HAP-1 (cell line): ENCODE data around the gene FAM222A.

Experiments used
- DNase-seq, 2 experiments: peaks; one replicate each; pipeline ENCODE4 v3.0.0-alpha.2; 2016 to 2020; ENCODE audit warnings: low spot score in 2 of 2
- H3K27me3 ChIP-seq: fragments of 250-450 bp; sonication (Bioruptor Pico); 2 replicates; pipeline ENCODE4 v1.5.1; 2020; ENCODE audit warnings: low read depth, mild to moderate bottlenecking, moderate library complexity
- H3K36me3 ChIP-seq: fragments of 250-450 bp; sonication (Bioruptor Pico); replicated peaks from 2 replicates; pipeline ENCODE4 v1.5.1; 2020; ENCODE audit warnings: mild to moderate bottlenecking
- H3K4me1 ChIP-seq: fragments of 250-450 bp; sonication (Bioruptor Pico); 2 replicates; pipeline ENCODE4 v1.5.1; 2020; ENCODE audit warnings: mild to moderate bottlenecking
- H3K4me3 ChIP-seq: fragments of 250-450 bp; sonication (Bioruptor Pico); 2 replicates; pipeline ENCODE4 v1.5.1; 2020; ENCODE audit warnings: mild to moderate bottlenecking, moderate library complexity
- H3K9me3 ChIP-seq: fragments of 250-450 bp; sonication (Bioruptor Pico); 2 replicates; pipeline ENCODE4 v1.5.1; 2020; ENCODE audit warnings: mild to moderate bottlenecking, moderate library complexity
- in situ Hi-C: fragments of 300-500 bp; cut with MboI; formaldehyde crosslinking; loops from 3 replicates; pipeline ENCODE4 v1.14.3; 2020; ENCODE audit warnings: low sequenced_read_pairs, inconsistent platforms, mixed read lengths

The FAM222A gene

DNA sequence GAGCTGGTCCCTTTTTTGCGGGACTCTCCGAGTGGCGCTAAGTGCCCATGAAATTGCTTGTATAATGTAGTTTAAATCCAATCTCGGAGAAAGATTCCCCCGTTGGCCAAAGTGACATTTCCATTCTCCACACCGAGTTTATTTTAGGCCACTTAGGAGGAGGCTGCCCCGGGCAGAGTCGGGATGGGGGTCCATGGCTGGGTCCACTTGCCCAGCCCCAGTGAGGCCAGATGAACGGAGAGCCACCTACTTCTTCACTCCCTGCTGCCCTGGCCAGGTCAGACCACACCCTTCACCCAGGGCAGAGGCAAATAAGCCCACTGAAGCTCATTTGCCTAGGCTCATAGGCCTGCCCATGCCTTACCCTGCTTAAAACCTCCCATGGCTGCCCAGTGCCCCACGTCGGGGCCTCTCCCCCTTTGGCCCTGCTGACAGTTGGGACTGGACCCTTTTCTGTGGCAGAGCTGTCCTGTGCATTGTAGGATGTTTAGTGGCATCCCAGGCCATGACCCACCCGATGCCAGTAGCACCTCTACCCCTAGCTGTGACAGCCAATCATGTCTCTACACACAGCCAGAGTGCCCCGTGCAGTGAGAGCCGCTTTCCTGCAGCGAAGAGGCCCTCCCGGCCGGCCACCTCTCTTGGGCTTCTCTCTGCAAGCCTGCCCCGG lies 51.3 kb downstream of the FAM222A start:
- no peaks in the 10 kb centered on the region for H3K36me3 ChIP-seq
- no peaks in the 10 kb centered on the region for H3K27me3 ChIP-seq
- no peaks in the 10 kb centered on the region for H3K4me1 ChIP-seq
- in situ Hi-C loops: no loop called here
- H3K4me3 ChIP-seq: no peak overlapping the region
- DNase-seq: peak in 1 of 2 experiments; percentile 7
- no peaks in the 10 kb centered on the region for H3K9me3 ChIP-seq

DNA sequence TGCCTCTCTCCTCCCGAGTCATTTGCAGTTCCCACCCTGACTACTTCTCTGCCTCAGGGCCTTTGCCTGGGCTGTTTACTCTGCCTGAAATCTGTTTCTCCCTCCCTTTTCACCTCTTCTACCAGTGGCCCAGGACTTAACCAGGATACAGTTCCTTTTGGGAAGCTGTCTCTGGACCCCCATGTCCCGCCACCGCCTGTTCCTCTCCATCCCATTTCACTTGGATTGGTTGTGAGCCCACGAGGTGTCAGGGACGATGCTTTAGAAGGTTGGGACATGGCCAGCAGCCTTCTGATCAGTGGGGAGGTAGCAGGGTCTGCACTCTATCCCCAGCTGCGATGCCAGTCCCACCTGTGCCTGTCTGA lies 51.8 kb downstream of the FAM222A start:
- in situ Hi-C loops: no loop called here
- Histone ChIP-seq H3K4me1 (no peaks in the 10 kb centered on the region), H3K36me3 (no peaks in the 10 kb centered on the region), H3K9me3 (no peaks in the 10 kb centered on the region), H3K27me3 (no peaks in the 10 kb centered on the region), H3K4me3 (no peak overlapping the region)
- DNase-seq: no peak

DNA sequence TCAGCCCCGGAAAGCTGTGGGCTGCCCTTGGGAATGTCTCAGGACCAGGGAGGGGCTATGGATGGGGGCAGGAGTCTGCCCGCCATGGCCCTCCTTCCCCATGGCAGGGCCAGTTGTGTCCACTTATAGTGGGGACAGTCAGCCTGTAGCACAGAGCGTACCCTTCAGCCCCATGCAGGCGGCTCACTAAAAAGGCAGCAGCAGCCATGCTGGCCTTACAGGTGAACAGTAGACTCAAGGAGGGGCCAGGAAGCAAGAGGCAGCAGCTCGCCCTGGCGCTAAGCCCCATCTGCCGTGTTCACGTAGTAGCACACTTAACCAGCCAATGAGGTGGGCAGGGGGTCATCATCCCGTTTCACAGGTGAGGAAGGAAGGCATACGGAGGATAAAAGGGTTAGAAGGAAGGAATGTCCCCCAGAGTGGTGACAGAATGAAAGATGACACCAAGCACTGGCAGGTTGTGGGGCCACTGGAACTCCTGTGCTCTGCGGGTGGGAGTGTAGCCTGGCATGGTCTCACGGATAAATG lies 52.7 kb downstream of the FAM222A start:
- DNase-seq: no peak
- in situ Hi-C loops: no loop called here
- no peaks in the 10 kb centered on the region for H3K4me1 ChIP-seq
- no peaks in the 10 kb centered on the region for H3K9me3 ChIP-seq
- no peaks in the 10 kb centered on the region for H3K27me3 ChIP-seq
- H3K4me3 ChIP-seq: no peak overlapping the region
- H3K36me3 ChIP-seq: no peaks in the 10 kb centered on the region

DNA sequence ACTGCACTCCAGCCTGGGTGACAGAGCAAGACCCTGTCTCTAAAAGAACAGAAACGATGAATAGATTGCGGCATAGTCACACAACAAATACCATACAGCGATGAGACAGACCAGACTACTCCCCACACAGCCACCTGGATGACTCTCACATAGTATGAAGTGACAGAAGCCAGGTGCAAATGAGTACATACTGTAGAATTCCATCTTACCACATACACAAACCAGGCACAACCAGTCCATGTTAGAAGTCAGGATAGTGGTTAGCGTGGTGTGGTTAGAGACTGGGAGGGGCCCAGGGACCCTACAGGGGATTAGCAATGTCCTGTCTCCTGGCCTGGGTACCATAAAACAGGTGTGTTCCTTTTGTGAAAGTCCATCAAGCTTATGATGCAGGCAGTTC lies 53.8 kb downstream of the FAM222A start:
- H3K27me3 ChIP-seq: no peaks in the 10 kb centered on the region
- H3K36me3 ChIP-seq: no peaks in the 10 kb centered on the region
- in situ Hi-C loops: no loop called here
- DNase-seq: no peak
- no peak overlapping the region for H3K4me3 ChIP-seq
- H3K9me3 ChIP-seq: no peaks in the 10 kb centered on the region
- no peaks in the 10 kb centered on the region for H3K4me1 ChIP-seq

DNA sequence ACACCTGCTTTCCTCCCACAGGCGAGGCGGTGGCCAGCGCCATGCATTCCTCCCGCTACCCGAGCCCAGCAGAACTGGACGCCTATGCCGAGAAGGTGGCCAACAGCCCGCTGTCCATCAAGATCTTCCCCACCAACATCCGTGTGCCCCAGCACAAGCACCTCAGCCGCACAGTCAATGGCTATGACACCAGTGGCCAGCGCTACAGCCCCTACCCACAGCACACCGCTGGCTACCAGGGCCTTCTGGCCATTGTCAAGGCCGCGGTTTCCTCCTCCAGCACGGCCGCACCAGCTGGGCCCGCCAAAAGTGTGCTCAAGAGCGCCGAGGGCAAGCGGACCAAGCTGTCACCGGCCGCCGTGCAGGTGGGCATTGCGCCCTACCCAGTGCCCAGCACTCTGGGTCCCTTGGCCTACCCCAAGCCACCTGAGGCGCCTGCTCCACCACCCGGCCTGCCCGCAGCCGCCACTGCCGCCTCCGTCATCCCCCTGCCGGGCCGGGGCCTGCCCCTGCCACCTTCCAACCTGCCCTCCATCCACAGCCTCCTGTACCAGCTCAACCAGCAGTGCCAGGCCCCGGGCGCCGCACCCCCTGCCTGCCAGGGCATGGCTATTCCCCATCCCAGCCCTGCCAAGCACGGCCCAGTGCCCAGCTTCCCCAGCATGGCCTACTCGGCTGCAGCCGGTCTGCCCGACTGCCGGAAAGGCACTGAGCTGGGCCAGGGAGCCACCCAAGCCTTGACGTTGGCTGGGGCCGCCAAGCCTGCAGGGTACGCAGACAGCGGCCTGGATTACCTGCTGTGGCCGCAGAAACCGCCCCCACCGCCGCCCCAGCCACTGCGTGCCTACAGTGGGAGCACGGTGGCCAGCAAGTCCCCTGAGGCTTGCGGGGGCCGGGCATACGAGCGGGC lies 54.6 kb downstream of the FAM222A start:
- H3K9me3 ChIP-seq: no peaks in the 10 kb centered on the region
- no peaks in the 10 kb centered on the region for H3K27me3 ChIP-seq
- H3K4me1 ChIP-seq: no peaks in the 10 kb centered on the region
- no peak for DNase-seq
- H3K36me3 ChIP-seq: no peaks in the 10 kb centered on the region
- in situ Hi-C loops: no loop called here
- H3K4me3 ChIP-seq: no peak overlapping the region

DNA sequence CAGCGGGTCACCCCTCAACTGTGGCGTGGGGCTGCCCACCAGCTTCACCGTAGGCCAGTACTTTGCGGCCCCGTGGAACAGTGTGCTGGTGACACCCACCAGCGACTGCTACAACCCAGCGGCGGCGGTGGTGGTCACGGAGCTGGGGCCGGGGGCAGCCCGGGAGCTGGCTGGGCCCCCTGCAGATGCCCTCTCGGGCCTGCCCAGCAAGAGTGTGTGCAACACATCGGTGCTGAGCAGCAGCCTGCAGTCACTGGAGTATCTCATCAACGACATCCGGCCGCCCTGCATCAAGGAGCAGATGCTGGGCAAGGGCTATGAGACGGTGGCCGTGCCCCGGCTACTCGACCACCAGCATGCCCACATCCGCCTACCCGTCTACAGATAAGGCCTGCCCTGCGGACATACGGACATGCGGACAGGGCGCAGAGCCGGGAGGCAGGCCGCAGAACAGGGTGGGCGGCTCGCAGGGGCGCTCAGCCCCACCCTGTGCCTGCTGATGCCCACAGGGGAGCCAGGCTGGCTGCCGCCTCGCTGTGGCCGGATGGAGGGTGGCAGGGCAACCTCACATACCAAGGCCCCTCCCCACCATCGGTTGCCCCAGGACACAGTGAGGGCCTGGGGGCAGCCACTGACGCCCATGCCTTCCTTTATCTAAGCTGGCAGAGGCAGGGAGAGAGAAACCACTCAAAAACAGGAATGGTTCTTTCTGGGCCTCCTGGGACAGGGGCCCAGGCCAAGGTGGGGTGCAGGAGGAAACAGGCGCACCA lies 55.5 kb downstream of the FAM222A start:
- Histone ChIP-seq H3K4me3 (no peak overlapping the region), H3K36me3 (no peaks in the 10 kb centered on the region), H3K9me3 (no peaks in the 10 kb centered on the region), H3K4me1 (no peaks in the 10 kb centered on the region), H3K27me3 (no peaks in the 10 kb centered on the region)
- DNase-seq: peak in 1 of 2 experiments; percentile 3
- in situ Hi-C loops: no loop called here

DNA sequence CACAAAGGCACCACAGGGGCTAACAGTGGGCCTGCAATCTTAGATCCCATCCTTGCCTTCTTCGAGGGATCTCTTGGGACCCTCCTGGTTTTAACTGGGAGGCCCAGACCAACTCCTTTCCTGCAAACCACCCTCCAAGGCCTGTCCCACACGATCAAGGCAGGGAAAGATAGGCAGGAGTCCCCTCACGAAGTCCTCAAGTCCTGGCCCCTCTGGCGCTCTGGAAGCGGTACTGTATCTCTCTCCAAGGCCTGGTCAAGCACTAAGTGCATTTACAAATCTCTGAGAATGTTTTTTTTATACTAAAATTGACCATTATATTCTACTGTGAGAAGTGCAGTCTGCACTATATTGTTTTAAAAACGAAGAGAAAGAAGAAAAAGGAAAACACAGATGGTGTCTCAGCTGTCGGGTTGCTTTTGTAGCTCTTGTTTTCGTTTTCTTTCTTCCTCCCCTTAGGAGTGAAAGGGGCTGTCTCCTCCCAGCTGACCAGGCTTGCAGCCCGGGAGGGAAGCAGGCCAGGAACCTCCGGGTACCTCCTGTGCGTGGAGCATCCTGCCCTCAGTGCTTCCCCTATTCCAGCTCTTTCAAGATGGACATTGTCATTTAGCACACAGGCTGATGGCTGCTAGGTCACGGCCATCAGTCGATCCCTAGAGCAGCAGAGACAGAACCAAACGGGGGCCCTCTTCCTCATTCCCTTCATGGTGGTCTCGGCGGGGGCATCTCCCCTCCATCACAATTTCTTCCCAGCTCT lies 56.7 kb downstream of the FAM222A start:
- Histone ChIP-seq H3K4me3 (no peak overlapping the region), H3K4me1 (no peaks in the 10 kb centered on the region), H3K9me3 (no peaks in the 10 kb centered on the region), H3K27me3 (no peaks in the 10 kb centered on the region), H3K36me3 (no peaks in the 10 kb centered on the region)
- DNase-seq: no peak
- in situ Hi-C loops: loop anchor here (10.0 kb wide), 1 partner anchor 335 kb away; no protein-coding TSS in a partner anchor

DNA sequence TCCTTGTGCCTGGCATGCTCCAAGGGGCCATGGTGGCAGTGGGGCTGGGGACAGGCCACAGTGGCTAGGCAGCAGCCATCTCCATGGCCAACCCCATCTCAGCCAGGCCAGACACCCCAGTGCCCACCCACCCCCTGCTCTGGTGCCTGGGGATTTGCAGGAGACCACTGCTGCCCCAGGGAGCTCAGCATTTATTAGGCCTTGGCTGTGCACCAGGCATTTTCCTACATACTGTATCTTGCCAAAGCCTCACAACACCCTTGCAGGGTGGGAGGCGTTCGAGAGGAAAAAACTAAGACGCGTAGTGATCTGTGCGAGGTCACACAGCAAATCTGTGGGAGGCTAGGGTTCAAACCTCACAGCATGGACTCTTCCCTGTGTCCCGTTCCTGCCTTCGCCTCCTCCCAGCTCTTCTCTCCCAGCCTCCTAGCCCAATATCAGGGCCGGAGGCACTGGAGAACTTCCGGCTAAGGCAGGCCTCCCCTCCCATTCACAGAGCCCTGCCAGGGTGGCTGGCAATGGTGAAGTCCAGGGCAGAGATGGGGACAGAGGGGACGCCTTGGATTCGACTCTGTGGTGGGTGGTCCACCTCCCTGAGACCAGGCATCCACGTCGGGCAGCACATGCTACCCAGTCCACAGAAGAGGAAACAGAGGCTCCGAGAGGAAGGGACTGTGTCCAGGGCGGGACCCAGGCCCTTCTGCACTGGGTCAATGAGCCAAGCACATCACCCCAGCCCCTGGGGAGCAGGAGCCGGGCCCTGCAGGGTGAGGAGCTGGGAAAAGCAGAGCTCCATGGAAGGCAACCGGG lies 57.4 kb downstream of the FAM222A start:
- Histone ChIP-seq H3K27me3 (no peaks in the 10 kb centered on the region), H3K4me3 (no peak overlapping the region), H3K9me3 (no peaks in the 10 kb centered on the region), H3K36me3 (no peaks in the 10 kb centered on the region), H3K4me1 (no peaks in the 10 kb centered on the region)
- DNase-seq: no peak
- in situ Hi-C loops: loop anchor here (10.0 kb wide), 1 partner anchor 336 kb away; no protein-coding TSS in a partner anchor

DNA sequence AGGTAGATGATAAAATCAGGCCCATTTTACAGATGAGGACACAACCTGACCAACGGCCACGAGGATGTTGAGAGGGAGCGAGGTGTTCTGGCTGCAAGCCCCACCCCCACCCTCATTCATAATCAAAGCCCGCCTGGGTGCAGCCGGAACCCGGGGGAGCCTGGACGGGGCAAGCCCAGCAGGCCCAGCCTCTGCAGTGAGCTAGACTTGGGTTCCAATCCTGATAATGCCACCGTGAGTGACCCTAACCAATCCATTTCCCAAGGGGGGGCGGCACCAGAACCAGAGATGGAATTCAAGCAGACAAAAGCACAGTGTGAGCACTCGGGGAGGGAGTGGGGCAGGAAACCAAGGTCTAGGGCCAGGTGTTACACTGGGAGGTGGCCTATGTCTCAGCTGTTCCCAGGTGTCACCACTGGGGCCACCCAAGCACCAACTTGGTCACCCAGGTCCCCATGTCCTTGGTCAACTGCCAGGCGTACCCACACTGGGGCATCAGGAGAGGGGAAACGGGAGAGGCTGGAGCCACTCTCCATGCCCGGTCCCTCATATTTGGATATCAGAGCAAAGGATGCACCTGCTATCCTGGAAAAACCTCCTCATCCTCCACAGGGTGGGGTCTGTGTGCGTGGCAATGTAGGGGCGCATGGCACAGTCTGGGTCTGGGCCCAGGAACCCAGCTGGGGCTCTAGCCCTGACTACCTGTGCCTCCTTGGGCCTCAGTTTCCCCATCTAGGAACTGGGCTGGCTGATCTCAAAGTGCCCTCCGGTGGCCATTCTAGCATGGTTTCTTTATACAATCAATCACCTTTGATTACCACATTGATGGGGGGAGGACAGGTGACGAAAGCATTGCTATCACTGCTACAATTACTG lies 58.4 kb downstream of the FAM222A start:
- in situ Hi-C loops: loop anchor here (10.0 kb wide), 1 partner anchor 337 kb away; no protein-coding TSS in a partner anchor
- H3K4me3 ChIP-seq: no peak overlapping the region

DNA sequence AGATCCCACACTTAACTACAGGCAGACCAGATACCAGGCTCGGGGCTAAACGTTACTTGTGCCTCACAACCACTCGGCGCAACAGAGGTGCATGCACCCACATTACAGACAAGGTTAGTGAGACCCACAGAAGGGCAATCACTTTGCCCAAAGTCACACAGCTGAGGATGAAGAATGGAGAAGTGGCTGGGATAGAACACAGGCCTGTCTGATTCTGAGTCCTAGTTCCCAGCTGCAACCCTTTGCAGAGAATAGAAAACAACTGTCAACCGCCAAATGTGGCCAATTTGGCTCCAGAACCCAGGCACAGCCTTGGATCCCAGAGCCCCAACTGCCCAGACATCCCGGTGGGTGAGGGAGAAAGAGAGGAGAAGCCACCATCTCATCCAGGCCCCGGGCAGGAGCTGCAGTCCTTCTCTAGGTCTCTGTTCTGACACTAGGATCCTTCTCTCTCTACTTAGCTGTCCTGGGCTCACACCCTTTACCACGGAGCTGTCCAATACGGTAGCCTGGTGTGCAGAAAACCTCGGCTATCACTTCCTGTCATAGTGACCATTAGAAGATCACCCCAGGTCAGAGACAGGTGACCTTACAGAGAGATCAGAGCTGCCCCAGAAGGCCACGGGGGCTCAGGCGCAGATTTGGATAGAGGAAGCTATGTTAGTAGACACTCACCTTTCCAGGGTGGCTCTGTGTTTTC lies 59.1 kb downstream of the FAM222A start:
- Histone ChIP-seq H3K27me3 (no peaks in the 10 kb centered on the region), H3K9me3 (no peaks in the 10 kb centered on the region), H3K4me3 (no peak overlapping the region), H3K36me3 (no peaks in the 10 kb centered on the region), H3K4me1 (no peaks in the 10 kb centered on the region)
- in situ Hi-C loops: loop anchor here (10.0 kb wide), 1 partner anchor 338 kb away; no protein-coding TSS in a partner anchor
- DNase-seq: no peak

More for the DNA sequence above, 58.4 kb downstream of the FAM222A start:
- Histone ChIP-seq H3K4me1 (no peaks in the 10 kb centered on the region), H3K27me3 (no peaks in the 10 kb centered on the region), H3K36me3 (no peaks in the 10 kb centered on the region), H3K9me3 (no peaks in the 10 kb centered on the region)
- no peak for DNase-seq

DNA sequence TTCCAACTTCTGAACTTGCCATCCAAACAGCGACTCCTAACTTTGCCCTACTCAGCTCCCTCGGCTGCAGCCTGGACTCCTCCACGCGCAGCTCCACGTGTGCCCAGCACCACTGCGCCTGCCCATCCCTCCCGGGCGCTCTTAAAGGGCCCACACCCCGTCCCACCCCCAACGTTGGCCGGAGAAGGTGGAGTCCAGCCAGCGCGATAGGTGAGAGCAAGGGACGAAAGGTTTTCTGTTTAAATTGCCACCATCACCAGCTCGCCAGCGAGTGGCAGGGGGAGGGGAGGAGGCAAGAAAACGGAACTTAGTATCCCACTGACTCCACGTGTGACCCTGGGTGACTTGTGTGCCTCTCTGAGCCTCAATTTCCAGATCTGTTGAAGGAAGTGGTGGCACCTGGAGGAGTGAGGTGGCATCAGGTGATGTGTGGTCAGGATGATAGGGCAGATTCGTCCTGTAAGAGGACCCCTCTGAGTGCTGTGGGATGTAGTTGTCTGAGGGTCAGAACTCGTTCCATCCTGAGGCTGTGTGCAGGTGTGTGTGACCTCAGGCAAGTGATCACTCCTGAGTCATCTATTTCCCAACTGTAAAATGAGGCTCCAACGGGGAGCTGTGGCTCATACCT lies 59.9 kb downstream of the FAM222A start:
- in situ Hi-C loops: loop anchor here (10.0 kb wide), 1 partner anchor 339 kb away; no protein-coding TSS in a partner anchor
- Histone ChIP-seq H3K4me1 (no peaks in the 10 kb centered on the region), H3K27me3 (no peaks in the 10 kb centered on the region), H3K9me3 (no peaks in the 10 kb centered on the region), H3K4me3 (no peak overlapping the region), H3K36me3 (no peaks in the 10 kb centered on the region)
- DNase-seq: no peak
